GM20431 (cell line): ENCODE data around the gene SLC8A1.

Experiments used
- in situ Hi-C: fragments of 300-500 bp; cut with MseI, MboI; formaldehyde crosslinking; loops from one replicate; pipeline ENCODE4 v1.15.0; 2020; ENCODE audit warnings: low sequenced_read_pairs; ENCODE audit not compliant: unreplicated experiment

The SLC8A1 gene

GRCh38 chr2:40363231-40363630, 88.7 kb downstream of the SLC8A1 start:
- in situ Hi-C loops: no loop called here

DNA sequence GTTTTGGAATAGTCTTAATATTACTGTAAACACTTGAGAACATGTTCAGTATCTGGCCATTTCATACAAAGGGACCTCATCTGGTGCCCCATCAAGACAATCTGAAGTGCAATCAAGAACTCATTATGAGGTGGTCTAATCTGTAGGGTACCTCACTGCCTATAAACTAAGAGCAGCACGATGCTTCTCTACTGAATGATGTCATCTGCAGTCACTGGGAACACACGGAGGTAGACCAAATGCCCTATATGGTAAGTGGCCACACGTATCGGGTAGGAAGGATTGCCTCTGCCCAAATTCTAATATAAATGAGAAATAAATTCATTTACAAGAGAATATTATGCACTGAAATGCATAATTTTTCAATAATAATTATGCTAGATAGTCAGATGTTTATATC, 90.4 kb downstream of the SLC8A1 start:
- in situ Hi-C loops: no loop called here

GRCh38 chr2:40360652-40361051, 91.2 kb downstream of the SLC8A1 start:
- in situ Hi-C loops: no loop called here

GRCh38 chr2:40359811-40360210, 92.1 kb downstream of the SLC8A1 start:
- in situ Hi-C loops: no loop called here

- in situ Hi-C loops: no loop called here
These were observed 93.1 kb downstream of the SLC8A1 start for GRCh38 chr2:40358783-40359182.

DNA sequence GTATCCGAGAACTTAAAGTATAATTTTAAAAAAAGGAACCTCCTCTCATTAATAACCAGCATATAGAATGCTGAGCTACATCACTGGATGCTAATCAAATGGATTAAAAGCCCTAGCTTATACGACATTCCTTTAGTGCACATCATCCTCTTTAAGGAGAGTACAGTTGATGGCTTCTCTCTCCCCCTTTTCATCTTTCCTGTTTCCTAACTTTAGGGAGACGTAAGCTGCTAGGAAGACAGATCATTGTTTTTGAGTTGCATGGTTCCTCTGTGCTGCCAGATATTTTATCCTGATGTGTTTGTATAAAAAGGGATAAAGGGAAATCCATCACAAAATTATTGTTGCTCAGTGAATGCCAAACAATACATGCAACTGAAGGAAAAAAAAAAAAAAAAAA, 94.2 kb downstream of the SLC8A1 start:
- in situ Hi-C loops: no loop called here

DNA sequence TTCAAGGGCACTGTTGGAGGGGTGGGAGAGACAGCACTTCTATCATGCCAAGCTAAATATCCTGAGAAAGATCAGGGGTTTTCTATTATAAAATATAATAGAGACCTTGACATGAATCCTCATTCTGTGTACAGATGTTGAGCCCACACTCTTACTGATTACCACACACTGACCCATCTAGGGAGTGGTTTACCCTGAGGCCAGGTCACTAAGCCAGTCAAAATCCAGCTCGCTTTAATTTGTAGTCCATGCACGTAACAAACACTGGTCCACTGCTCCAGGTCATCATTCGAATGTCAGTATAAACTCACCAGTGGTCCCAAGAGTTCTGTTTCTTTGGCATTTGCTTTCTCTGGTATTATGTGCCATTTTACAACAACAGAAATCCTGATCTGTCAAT, 96.4 kb downstream of the SLC8A1 start:
- in situ Hi-C loops: no loop called here

- in situ Hi-C loops: no loop called here
These were observed 98.7 kb downstream of the SLC8A1 start for GRCh38 chr2:40353231-40353630.

- in situ Hi-C loops: no loop called here
These were observed 99.2 kb downstream of the SLC8A1 start for GRCh38 chr2:40352703-40353099.

- in situ Hi-C loops: no loop called here
These were observed 99.7 kb downstream of the SLC8A1 start for GRCh38 chr2:40352041-40352702.

DNA sequence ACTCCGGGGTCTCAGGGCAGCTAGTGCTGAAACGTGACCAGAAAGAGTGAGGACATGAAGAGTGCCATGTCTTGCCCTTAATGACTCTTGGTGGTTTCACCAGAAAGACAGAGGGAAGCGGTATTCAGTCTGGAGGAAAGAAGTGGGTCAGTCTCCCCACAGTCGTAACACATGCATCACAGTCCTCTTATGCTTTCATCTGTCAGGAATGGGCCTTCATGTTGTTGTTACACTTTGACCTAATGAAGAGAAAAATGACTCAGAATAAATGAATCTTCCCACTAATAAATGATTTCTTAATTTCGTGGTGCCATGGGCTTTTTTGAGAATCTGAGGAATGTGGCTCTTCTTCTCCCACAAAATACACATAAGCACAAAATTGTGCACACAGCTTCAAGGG, 103.2 kb downstream of the SLC8A1 start:
- in situ Hi-C loops: no loop called here

- in situ Hi-C loops: no loop called here
These were observed 103.9 kb downstream of the SLC8A1 start for GRCh38 chr2:40348038-40348437.

- in situ Hi-C loops: no loop called here
These were observed 105.1 kb downstream of the SLC8A1 start for GRCh38 chr2:40346535-40347354.

GRCh38 chr2:40344364-40344763, 107.5 kb downstream of the SLC8A1 start:
- in situ Hi-C loops: no loop called here

GRCh38 chr2:40343902-40344301, 108.0 kb downstream of the SLC8A1 start:
- in situ Hi-C loops: no loop called here

DNA sequence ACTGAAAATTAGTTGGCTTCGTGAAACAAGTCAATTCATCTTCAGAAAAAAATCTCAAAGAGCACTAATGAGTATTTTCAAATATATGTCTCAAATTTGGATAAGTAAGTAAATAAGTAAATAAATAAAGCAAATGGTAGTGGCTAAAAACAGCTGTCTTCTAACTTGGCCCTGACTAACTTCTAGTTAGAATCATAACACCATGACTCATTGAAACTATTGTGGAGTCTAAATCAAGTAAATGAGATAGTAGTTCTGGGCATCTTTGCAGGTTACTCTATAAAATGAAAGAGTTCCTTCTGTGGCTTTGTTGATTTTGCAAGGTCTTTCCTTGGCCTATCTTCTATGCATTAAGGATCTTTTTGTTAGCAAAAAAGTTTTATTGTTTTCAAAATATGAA, 110.7 kb downstream of the SLC8A1 start:
- in situ Hi-C loops: no loop called here

GRCh38 chr2:40339026-40339425, 112.9 kb downstream of the SLC8A1 start:
- in situ Hi-C loops: no loop called here

GRCh38 chr2:40332191-40332826, 119.6 kb downstream of the SLC8A1 start:
- in situ Hi-C loops: no loop called here

GRCh38 chr2:40330096-40330495, 121.8 kb downstream of the SLC8A1 start:
- in situ Hi-C loops: no loop called here

DNA sequence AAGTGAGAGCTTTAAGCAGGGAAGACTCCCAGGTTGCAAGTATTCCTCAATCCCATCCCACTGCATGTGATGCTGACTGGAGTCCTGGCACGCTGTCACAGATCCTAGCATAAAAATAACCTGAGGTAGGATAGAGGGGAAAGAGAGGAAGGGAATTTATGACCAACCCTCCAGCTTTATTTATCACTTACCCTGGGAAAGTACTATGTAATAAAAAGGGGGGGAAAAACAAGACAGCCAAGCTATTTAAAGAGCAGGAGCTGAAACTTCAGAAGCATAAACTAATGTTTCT, 122.2 kb downstream of the SLC8A1 start:
- in situ Hi-C loops: no loop called here

GRCh38 chr2:40325116-40325515, 126.8 kb downstream of the SLC8A1 start:
- in situ Hi-C loops: no loop called here
